ENCODE results near the gene FASTKD3.

Gene FASTKD3

GRCh38 chr5:7897014-7897600, 28.3 kb upstream of the FASTKD3 start:
- Histone ChIP-seq H3K36me3 (ENCODE audit: control insufficient read depth, insufficient read depth, low read length) (peaks cover 36% of the 10 kb centered on the region), H3K27me3 (ENCODE audit: control insufficient read depth, insufficient read depth, low read length) (no peaks in the 10 kb centered on the region), H3K9ac (ENCODE audit: low read depth, low read length) (no peak overlapping the region), H3K4me1 (ENCODE audit: control insufficient read depth, insufficient read depth, low read length) (no peaks in the 10 kb centered on the region), H3K9me3 (ENCODE audit: control insufficient read depth, insufficient read depth, low read length) (no peaks in the 10 kb centered on the region), H3K4me3 (ENCODE audit: low read depth, low read length) (no peak overlapping the region)

GRCh38 chr5:7894860-7895259, 26.0 kb upstream of the FASTKD3 start:
- Histone ChIP-seq H3K27me3 (ENCODE audit: control insufficient read depth, insufficient read depth, low read length) (no peaks in the 10 kb centered on the region), H3K4me3 (ENCODE audit: low read depth, low read length) (no peak overlapping the region), H3K36me3 (ENCODE audit: control insufficient read depth, insufficient read depth, low read length) (peaks cover 36% of the 10 kb centered on the region), H3K9me3 (ENCODE audit: control insufficient read depth, insufficient read depth, low read length) (no peaks in the 10 kb centered on the region), H3K4me1 (ENCODE audit: control insufficient read depth, insufficient read depth, low read length) (no peaks in the 10 kb centered on the region), H3K9ac (ENCODE audit: low read depth, low read length) (no peak overlapping the region)

- H3K9me3 ChIP-seq (ENCODE audit: control insufficient read depth, insufficient read depth, low read length) = no peaks in the 10 kb centered on the region
- no peaks in the 10 kb centered on the region for H3K4me1 ChIP-seq (ENCODE audit: control insufficient read depth, insufficient read depth, low read length)
- H3K27me3 ChIP-seq (ENCODE audit: control insufficient read depth, insufficient read depth, low read length) = no peaks in the 10 kb centered on the region
- no peak overlapping the region for H3K9ac ChIP-seq (ENCODE audit: low read depth, low read length)
- H3K4me3 ChIP-seq (ENCODE audit: low read depth, low read length) = no peak overlapping the region
- H3K36me3 ChIP-seq (ENCODE audit: control insufficient read depth, insufficient read depth, low read length) = peaks cover 34% of the 10 kb centered on the region
Observed at GRCh38 chr5:7894439-7894838, 25.6 kb upstream of the FASTKD3 start.

- Histone ChIP-seq H3K27me3 (ENCODE audit: control insufficient read depth, insufficient read depth, low read length) (no peaks in the 10 kb centered on the region), H3K9me3 (ENCODE audit: control insufficient read depth, insufficient read depth, low read length) (no peaks in the 10 kb centered on the region), H3K4me1 (ENCODE audit: control insufficient read depth, insufficient read depth, low read length) (no peaks in the 10 kb centered on the region), H3K36me3 (ENCODE audit: control insufficient read depth, insufficient read depth, low read length) (peaks cover 21% of the 10 kb centered on the region), H3K9ac (ENCODE audit: low read depth, low read length) (no peak overlapping the region), H3K4me3 (ENCODE audit: low read depth, low read length) (no peak overlapping the region)
Observed at GRCh38 chr5:7888901-7889300, 20.1 kb upstream of the FASTKD3 start.

DNA sequence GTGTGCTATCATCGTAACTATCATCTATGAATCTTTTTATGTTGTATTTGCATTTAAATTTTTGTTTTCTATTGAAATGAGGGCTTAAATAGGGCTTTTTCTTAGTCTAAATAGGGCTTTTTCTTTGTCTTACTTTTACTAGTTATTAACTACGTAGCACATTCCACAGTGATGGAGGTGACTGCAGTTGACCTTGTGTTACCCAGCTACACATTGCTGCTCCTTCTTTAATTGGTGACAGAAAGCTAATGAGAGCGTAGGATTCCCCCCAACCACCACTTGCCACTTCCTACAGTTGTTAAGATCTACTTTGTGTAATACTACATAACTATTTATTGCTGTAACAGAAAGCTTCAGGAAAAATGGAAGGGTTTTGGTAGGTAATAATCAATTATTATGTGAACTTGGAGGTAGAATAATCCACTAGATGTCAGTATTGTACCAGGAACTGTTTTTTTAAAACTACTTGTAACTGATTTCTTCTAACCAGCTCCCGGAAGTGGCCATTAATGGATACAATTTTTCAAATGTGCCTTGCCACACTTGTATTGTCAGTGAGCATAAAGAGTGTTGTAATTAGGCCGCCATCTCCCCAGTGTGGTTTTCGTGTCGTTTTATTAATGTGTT, 18.1 kb upstream of the FASTKD3 start:
- Histone ChIP-seq H3K4me3 (ENCODE audit: low read depth, low read length) (no peak overlapping the region), H3K36me3 (ENCODE audit: control insufficient read depth, insufficient read depth, low read length) (peaks cover 17% of the 10 kb centered on the region), H3K4me1 (ENCODE audit: control insufficient read depth, insufficient read depth, low read length) (no peaks in the 10 kb centered on the region), H3K9ac (ENCODE audit: low read depth, low read length) (no peak overlapping the region), H3K27me3 (ENCODE audit: control insufficient read depth, insufficient read depth, low read length) (no peaks in the 10 kb centered on the region), H3K9me3 (ENCODE audit: control insufficient read depth, insufficient read depth, low read length) (no peaks in the 10 kb centered on the region)

DNA sequence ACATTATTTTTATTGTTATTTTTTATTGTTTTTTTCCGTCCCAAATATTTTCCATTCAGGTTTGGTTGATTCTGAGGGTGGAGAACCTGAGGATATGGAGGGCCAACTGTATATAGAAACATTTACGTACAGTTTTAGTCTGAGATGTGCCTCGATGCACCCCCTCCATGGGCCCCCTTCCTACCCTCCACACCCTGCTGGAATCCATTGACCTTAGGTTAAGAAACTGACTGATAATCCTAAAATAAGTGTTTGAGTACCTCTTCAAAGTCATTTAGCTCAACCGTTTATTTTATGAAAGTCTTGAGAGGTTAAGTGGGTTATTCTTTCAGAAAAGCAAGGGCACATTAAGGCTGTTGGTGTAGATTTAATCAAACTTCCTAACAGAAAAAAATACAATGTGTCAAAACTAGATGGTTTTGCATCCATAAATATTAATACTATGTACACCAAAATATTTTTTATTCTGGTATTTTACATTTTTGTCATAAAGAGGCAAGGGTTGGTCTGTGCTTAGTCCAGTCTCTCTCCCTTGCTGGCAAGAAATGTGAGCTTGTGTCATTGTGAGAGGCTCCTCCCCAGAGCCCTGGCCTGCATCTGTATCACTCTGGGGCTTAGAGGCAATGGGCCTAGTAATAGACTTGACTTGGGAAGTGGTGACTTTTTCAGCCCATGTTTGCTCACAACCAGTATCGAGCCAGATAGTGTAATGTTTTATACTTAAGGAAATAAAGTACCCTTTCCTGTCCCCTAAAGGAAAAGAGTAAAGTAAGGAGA, 15.8 kb upstream of the FASTKD3 start:
- Histone ChIP-seq H3K4me3 (ENCODE audit: low read depth, low read length) (no peak overlapping the region), H3K27me3 (ENCODE audit: control insufficient read depth, insufficient read depth, low read length) (no peaks in the 10 kb centered on the region), H3K9ac (ENCODE audit: low read depth, low read length) (no peak overlapping the region), H3K4me1 (ENCODE audit: control insufficient read depth, insufficient read depth, low read length) (no peaks in the 10 kb centered on the region), H3K9me3 (ENCODE audit: control insufficient read depth, insufficient read depth, low read length) (no peaks in the 10 kb centered on the region), H3K36me3 (ENCODE audit: control insufficient read depth, insufficient read depth, low read length) (peaks cover 14% of the 10 kb centered on the region)

DNA sequence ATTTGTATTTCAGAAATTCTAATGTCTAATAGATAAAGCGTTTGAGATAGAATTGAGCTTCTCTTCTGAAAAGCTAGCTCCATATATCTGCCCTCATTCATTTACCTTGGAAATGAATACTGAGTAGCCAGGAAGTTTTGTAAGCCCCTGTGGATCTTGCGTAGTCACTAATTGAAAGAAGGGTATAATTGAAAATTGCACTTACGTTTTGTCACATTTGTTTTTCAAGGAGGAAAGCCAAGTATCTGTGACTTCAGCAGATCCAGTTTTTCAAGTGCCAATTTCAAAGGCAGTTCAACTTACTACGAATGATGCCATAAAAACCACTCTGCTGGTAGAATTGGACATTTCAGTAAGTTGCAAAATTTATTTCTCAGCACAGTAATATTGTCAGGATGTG, 14.1 kb upstream of the FASTKD3 start:
- H3K4me1 ChIP-seq (ENCODE audit: control insufficient read depth, insufficient read depth, low read length) = no peaks in the 10 kb centered on the region
- H3K36me3 ChIP-seq (ENCODE audit: control insufficient read depth, insufficient read depth, low read length) = peaks cover 17% of the 10 kb centered on the region
- H3K27me3 ChIP-seq (ENCODE audit: control insufficient read depth, insufficient read depth, low read length) = no peaks in the 10 kb centered on the region
- H3K9ac ChIP-seq (ENCODE audit: low read depth, low read length) = no peak overlapping the region
- H3K4me3 ChIP-seq (ENCODE audit: low read depth, low read length) = no peak overlapping the region
- no peaks in the 10 kb centered on the region for H3K9me3 ChIP-seq (ENCODE audit: control insufficient read depth, insufficient read depth, low read length)

DNA sequence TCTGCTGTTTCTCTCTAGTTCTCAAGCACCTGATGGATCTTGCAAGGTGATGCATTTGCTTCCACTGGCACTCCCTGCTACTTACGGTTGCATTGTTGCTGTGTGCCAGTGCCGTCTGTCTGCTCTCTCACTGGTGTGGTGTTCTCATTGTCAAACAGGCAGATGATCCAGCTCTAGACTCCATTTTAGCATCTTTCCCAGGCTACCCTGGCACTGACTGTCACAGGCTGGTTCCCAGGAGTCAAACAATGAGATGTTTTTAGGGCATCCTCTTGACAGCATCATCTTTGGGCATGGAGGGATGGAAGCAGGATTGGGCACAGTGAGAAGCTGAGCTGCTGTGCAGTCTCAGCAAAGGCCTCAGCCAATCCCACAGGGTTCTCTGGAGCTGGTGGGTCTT, 13.0 kb upstream of the FASTKD3 start:
- H3K4me3 ChIP-seq (ENCODE audit: low read depth, low read length) = no peak overlapping the region
- no peaks in the 10 kb centered on the region for H3K4me1 ChIP-seq (ENCODE audit: control insufficient read depth, insufficient read depth, low read length)
- no peak overlapping the region for H3K9ac ChIP-seq (ENCODE audit: low read depth, low read length)
- H3K36me3 ChIP-seq (ENCODE audit: control insufficient read depth, insufficient read depth, low read length) = peaks cover 21% of the 10 kb centered on the region
- H3K9me3 ChIP-seq (ENCODE audit: control insufficient read depth, insufficient read depth, low read length) = no peaks in the 10 kb centered on the region
- H3K27me3 ChIP-seq (ENCODE audit: control insufficient read depth, insufficient read depth, low read length) = no peaks in the 10 kb centered on the region

DNA sequence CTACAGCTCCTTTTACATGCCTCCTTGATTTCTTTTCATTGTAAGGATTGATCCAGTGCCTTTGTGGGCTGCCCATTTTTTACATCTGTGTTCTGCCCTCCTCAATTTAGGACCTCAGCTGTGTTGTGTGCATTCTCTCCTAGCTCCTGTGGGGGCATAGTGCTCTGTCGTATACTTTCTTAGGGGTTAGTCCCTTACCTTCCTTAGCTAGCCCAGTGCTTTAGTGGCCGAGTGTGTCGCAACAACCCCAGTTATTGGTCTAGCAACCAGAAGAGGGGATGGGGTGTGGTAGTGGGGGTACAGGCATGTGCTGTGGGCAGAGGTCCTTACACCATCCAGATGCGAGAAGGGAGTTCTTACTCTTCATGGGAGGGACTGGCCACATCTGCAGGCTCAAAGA, 12.3 kb upstream of the FASTKD3 start:
- Histone ChIP-seq H3K4me3 (ENCODE audit: low read depth, low read length) (no peak overlapping the region), H3K36me3 (ENCODE audit: control insufficient read depth, insufficient read depth, low read length) (peaks cover 24% of the 10 kb centered on the region), H3K9ac (ENCODE audit: low read depth, low read length) (no peak overlapping the region), H3K4me1 (ENCODE audit: control insufficient read depth, insufficient read depth, low read length) (no peaks in the 10 kb centered on the region), H3K27me3 (ENCODE audit: control insufficient read depth, insufficient read depth, low read length) (no peaks in the 10 kb centered on the region), H3K9me3 (ENCODE audit: control insufficient read depth, insufficient read depth, low read length) (no peaks in the 10 kb centered on the region)

DNA sequence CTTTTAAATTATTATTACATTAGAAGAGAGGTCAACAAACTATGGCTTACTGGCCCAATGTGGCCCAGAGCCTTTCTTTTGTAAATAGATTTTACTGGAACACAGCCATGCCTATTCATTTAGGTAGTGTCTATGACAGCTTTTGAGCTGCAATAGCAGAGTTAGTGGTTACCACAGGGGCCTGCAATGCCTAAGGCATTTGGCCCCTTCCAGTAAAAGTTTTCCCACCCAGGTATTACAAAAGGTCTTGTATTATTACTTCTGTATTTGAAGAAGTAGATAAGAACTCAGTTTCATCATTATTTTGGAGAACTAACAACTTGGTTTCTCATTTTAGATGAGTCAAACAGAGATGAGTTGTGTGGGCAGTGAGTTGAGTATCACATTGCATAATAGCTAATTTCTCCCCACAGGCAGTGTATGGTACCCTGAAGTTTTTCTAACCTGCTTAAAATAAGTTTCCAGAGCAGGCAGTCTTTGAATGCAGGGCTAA, 9.6 kb upstream of the FASTKD3 start:
- no peaks in the 10 kb centered on the region for H3K9me3 ChIP-seq (ENCODE audit: control insufficient read depth, insufficient read depth, low read length)
- no peak overlapping the region for H3K9ac ChIP-seq (ENCODE audit: low read depth, low read length)
- H3K27me3 ChIP-seq (ENCODE audit: control insufficient read depth, insufficient read depth, low read length) = no peaks in the 10 kb centered on the region
- H3K4me1 ChIP-seq (ENCODE audit: control insufficient read depth, insufficient read depth, low read length) = no peaks in the 10 kb centered on the region
- H3K36me3 ChIP-seq (ENCODE audit: control insufficient read depth, insufficient read depth, low read length) = peaks cover 25% of the 10 kb centered on the region
- H3K4me3 ChIP-seq (ENCODE audit: low read depth, low read length) = no peak overlapping the region

GRCh38 chr5:7877851-7878250, 9.0 kb upstream of the FASTKD3 start:
- Histone ChIP-seq H3K9me3 (ENCODE audit: control insufficient read depth, insufficient read depth, low read length) (no peaks in the 10 kb centered on the region), H3K9ac (ENCODE audit: low read depth, low read length) (no peak overlapping the region), H3K36me3 (ENCODE audit: control insufficient read depth, insufficient read depth, low read length) (peaks cover 21% of the 10 kb centered on the region), H3K27me3 (ENCODE audit: control insufficient read depth, insufficient read depth, low read length) (no peaks in the 10 kb centered on the region), H3K4me1 (ENCODE audit: control insufficient read depth, insufficient read depth, low read length) (no peaks in the 10 kb centered on the region), H3K4me3 (ENCODE audit: low read depth, low read length) (no peak overlapping the region)

- Histone ChIP-seq H3K4me3 (ENCODE audit: low read depth, low read length) (no peak overlapping the region), H3K9ac (ENCODE audit: low read depth, low read length) (no peak overlapping the region), H3K4me1 (ENCODE audit: control insufficient read depth, insufficient read depth, low read length) (no peaks in the 10 kb centered on the region), H3K36me3 (ENCODE audit: control insufficient read depth, insufficient read depth, low read length) (peaks cover 21% of the 10 kb centered on the region), H3K27me3 (ENCODE audit: control insufficient read depth, insufficient read depth, low read length) (no peaks in the 10 kb centered on the region), H3K9me3 (ENCODE audit: control insufficient read depth, insufficient read depth, low read length) (no peaks in the 10 kb centered on the region)
Observed at GRCh38 chr5:7876867-7877266, 8.0 kb upstream of the FASTKD3 start.

All from iPS-15b (cell line).